HG02938 (cell line): Measurements from ENCODE around the gene ACP1.

Experiments
- ATAC-seq: cut with Tn5 transposase; IDR thresholded peaks from one replicate; pipeline ENCODE4 v1.9.1; 2021; ENCODE audit warnings: mild to moderate bottlenecking, moderate library complexity; ENCODE audit not compliant: unreplicated experiment

ACP1 gene

DNA sequence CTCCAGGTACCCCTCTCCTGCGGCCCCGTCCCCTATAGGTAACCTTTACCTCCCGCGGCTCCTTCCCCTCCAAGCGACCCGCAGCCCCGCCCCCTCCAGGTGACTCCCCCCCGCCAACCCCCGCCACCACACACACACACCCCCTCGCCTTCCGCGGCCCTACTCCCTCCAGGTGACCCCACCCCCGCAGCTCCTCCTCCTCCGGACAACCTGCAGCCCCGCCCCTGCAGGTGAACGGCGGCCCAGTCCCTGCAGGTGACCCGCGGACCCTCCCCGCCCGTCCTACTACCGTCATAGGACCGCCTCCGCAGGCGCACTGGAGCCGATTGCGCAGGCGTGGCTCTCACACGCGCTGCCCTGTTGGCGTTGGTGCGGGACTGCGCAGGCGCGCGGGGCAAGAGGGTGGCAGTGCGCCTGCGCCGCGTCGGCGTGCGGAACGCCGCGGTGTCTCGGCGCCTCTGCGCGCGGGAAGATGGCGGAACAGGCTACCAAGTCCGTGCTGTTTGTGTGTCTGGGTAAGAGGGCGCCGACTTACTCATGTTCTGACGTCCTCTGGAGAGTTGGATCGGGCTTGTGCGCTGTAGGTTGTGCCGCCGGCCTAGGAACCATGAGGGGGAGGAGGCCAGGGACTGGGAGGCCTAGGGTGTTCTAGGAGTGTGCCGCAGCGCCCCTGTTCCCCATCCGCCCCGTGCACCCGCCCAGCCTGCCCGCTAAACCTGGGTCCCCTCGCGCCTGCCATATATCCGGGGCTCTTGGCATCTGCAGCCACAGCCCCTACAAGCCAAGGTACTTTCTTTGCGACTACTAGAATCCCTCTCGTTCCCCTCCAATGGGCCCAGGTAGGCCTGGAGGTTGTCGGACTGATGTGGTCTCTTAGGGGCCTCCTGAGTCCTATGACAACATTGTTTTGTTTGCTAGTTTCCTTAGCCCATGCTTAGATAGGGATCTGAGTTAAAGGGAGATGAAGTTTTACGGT, at the start of gene ACP1:
TSS of gene ACP1 (plus strand) at position 455 of the 976 bp plus-strand sequence. CDS start at position 473, 18 bp downstream.
- ATAC-seq, result peak; percentile 84

DNA sequence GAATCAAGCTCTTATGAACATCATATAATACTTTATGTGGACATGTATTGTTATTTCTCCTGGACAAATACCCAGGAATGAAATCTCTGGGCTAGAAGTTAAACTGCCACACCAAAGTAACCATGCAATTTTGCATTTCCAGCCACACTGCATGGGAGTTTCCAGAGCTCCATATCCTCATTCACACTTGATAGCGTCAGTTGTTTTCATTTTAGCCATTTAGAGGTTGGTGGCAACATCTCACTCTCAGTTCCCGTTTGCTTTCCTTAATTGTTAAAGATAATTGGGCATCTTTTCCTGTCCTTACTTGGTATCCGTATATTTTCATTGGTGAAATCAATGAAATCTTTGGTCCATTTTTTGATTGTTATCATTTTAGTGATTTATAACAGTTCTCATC, 48.7 kb upstream of the ACP1 start:
- no peak for ATAC-seq

DNA sequence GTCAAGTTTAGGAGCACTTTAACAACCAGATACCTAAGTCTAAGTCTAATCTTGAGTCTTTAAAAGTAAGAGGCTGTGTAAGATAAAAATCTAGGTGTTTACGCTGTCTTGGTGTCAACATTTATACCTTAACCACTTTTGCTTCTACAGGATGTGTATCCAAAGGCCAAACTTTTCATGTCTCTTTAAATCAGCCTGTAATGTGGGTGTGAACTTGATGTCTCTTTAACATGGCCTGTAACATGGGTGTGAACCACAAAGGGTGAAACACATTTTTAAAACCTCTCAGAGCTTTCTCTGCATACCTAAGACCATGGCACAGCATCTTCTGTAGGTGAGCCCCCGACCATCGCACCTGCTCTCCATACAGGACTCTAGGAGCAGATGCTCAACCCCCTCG, 41.3 kb upstream of the ACP1 start:
- no peak for ATAC-seq

DNA sequence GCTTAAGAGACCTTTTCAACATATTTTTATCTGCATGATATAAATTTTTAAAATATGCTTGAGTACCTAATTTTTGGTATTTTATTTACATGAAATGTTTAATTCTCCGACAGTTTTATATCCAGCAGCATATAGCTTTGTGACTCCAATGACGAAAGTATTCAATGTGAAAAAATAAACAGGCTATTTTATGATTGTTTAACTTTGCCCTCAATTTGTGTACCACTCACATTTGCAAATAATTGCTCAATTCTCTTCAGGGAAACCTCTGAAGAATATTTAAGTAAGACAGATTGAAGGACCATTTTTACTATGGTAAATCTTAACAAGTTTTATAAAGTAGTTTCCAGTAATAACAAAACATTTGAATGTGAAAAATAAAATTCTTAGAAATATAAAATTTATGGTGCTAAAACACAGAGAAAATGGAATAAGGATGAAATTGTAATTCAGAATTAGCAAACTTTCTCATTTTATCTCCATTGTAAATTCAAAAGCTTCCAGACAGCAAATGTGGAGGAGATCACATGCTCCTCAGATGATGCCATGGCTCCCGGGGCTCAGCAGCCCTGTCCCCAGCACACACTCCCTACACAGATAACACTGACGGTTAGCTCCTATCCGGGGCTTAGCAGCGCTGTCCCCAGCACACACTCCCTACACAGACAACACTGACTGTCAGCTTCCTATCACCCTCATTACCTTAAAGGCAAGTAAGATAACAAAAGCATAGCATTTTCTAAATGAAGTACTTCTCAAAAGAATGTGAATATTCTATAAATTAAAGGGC, 40.6 kb upstream of the ACP1 start:
- no peak for ATAC-seq

DNA sequence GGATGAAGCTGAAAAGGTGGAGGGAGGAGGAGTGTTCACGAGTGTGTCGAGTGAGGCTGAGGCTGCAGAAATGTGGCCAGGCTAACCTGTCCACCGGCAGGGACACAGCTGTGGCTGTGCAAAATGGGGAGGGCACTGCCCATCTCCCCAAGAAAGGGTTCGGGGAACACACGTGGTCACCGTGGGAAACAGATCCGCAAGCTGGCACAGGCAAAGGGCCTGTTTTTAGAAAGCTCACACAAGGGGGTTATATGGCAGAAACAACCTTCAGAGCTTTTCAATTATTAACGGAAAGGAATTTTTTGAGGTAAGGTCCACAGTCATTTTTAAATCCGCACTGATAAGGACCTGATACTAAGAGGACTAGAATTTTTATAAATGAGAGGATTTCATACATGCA, 36.6 kb upstream of the ACP1 start:
- no peak for ATAC-seq

DNA sequence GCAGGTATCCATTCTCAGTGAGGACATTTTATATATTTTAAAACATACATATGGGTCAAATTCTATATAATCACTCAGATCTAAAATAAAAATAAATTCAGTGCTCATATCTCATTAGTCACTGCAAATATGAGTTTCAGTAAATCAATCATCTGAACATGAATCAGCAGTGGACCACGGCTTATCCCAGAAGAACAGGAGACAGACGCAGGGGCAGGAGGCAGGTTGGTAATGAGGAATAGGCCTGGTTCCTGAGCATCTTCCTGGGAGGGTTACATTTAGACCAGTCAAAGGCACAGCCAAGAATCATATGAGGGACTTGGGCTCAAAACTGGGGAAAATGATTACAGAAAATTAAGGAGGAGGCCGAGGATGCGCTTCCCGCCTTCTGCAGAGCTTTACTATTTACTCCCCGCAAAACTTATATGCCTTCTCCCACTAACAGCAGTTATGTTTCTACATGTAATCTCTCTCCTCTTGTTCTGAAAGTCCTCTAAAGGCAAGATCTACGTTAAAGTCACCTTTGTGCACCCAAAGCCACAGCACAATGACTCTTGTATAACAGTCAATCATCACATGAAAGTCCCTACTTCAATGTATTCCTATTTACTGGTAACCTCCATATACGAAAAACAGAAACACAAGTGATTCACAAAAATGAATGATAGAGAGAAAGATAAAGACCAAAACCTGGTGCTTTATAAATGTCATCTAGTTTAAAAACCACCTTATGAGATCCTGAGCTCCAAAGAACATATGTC, 36.0 kb upstream of the ACP1 start:
- no peak for ATAC-seq

DNA sequence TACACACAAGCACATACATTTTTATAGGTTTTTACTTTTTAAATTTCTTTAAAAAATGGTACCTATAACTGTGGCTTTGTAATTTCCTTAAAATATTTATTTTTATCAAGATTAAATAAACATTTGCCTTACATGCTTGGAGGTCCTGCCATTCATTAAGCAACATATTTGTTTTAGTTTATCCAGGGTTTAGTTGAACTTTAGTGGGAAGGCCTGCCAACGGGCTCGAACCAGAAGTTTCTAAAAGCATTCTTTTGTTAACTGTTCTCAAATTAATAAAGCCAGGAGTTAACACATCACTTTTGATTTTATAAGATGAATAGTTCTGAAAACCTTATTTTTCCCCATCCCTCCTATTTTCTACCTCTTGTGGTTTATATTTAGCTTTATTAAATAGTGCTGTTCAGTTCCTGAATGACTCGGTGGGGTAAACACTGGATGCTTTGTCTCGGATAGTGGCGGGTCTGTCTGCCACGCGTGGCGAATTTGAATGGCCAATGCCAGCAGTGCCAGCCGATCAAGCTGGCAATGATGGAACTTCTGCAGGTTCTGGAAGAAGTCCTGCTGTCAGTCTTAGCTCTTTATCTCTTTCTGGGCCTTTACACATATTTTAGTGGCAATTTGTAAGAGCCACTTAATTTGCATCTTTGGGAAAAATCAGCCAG, 33.1 kb upstream of the ACP1 start:
- ATAC-seq, result no peak

DNA sequence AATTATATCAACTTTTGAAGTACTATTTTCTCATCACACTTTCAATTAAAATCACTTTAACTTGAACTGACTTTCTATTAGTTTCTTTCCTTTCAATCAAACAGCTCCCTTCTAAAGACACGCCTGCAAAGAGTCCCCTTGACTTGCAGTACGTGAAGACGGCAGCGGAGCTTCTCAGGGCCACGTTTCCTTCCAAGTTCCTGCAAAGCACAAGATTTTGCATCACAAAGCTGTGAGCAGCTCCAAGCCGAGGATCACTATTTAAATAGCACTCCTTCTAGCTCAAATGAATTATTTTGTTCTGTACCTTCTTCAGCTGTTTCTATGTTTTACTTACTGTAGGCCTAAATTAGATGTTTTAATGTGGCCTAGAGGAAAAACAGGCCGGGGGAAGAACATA, 31.7 kb upstream of the ACP1 start:
- no peak for ATAC-seq

DNA sequence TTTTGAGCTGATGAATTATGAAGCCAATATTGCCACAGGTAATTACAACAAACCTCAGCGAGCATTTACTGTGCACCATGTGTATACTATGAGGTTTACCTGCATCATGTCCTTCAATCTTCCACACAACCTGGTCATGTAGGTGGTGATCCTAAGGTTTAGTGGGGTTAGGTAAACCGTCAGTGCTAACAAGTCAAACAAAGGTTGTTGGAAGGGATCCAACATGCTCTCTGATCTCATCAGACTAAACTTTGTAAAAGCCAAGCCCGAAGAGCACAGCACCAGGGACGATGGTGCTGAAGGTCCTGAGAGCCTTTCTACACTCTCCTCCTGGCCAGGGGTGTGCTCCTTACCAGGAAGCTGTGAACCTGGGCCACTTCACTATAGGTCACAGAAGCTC, 30.3 kb upstream of the ACP1 start:
- ATAC-seq, result no peak

DNA sequence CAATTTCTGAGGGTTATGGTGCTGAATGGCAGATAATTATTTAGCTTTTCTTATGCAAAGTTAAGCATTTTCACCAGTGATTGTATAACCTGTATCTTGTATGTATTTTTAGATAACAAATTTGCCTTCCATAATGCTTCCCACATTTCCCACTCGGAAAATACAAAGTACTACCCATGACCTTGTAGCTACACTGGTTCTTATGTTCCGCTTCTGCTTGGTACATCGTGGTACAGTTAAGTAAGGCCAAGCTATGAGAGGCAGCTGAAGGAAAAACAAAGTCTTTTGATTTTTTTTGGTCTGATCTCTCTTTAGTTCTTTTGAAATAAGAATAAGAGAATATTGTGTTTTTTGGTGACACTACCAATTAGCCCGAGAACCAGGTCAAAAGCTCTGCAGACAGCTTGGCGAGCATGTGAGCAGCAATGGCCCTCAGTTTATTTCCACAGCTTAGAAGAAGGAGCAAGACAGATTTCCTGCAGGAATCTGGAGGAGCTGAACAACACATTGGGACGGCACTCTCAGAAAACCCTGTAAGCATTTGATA, 27.7 kb upstream of the ACP1 start:
- no peak for ATAC-seq

DNA sequence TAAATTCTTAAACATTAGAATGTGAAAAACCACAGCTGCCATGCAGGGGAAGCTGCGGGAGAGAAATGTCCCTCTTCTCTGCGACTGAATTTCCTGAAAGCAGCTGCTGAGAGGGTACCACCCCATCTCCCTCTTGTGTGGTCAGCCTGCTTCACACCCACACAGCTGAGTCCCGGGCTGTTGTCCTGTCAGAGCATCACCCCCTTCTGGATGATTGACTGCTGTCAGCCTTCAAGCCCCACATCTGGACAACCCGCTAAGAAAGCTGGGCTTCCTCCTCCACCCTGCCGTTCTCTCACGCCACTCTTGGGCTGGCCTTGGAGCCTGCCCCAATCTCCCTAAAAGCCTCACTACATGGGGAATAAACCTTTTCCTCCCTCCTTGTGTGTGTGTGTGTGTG, 26.9 kb upstream of the ACP1 start:
- no peak for ATAC-seq

DNA sequence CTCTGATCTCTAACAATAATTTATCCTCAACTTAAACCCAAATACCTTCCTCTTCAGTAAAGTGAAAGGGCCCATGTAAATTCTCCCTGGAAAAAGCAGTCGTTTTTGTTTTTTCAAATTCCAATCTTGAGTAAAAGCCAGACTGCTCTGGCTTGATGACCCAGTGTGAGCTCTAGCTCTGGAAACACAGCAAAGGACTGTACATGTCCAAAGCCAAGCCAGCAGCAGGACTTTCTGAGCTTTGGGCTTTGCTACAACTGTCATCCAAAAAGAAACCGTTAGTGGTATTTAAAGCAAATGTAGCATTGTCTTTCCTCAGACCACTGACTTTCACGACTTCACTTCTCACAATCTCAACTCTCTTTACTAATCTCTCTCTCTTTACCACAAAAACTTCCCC, 26.3 kb upstream of the ACP1 start:
- ATAC-seq, result no peak

DNA sequence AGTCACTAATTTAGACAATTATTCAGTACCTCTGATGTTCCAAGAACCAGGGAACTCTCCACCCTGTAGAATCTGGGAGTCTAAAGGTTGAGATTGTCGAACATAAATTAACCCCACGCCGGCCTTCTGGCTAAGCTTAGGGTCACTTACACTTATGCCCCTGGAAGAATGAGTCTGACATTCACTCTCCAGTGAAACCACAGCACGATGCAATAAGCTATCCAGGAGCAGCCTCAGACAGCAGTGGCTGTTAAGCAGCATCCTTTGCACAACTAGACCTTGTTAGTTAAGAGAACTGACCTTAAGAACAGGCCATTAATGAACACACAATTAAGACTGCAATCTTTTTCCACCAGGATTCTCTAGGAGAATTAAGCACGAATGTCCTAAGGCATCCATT, 25.9 kb upstream of the ACP1 start:
- ATAC-seq, result no peak

DNA sequence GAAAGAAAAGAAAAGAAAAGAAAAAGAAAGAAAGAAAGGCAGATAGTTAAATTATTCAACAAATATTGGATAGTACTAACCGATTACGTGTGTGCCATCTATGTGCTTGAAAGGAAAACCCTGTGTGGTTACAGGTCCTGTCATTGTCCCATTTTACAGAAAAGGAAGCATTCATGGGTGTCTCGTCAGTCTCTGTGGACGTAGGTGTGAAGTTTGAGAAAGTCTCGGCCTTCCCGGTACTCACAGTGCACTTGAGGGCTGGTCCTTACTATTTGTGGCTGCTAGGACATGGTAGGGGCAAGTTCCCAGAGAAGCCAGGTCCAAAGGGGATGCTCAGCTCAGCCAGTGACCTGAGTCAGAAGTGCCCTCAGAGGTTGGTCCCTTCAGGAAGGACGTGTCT, 20.2 kb upstream of the ACP1 start:
- ATAC-seq, result no peak

DNA sequence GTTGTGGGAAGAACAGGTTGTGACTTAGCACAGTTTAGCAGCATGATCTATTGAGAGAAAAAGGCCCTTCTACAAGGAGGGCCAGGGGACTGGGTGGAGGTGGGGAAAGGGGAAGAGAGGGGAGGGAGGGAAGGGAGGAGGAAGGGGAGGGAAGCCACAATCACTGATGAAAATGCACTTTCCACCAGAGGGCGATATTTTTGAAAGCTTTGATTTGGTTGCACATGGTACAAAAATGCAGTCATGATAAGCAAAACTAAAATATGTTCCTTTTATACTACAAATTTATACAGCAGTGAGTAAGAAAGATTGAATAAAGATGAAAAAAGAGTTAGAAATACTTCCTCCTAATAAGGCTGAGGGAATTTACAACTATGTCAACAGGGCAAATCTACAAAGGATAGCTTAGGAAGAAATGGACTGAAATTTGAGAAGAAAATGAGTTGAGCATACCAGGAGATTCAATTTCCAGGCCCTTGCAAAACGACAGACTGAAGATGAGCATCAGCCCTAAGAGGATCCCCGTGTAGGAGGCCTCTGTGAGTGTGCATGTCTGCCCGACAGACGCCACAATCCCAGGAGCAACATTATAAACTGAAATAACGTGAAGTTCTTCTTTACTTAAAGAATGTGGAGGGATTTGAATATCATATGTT, 18.1 kb upstream of the ACP1 start:
- ATAC-seq, result peak; percentile 61

DNA sequence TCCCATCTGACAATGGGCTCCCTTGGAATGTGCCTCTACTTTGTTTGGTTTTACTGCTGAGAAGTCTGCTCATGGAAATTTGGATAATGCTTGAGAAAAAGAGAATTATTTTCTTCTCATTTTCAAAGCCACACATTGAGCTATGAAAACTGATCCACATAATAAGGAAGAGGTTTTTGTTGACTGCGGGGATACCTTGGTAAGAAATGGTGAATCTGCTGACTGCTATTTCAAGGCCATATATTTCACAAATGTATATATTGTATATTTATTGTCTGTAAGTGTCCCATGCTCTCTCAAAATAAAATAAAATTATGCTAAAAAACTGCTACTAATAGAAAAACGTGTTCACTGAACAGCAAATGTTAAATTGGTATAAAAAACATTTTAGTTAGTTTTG, 16.0 kb upstream of the ACP1 start:
- ATAC-seq, result no peak

DNA sequence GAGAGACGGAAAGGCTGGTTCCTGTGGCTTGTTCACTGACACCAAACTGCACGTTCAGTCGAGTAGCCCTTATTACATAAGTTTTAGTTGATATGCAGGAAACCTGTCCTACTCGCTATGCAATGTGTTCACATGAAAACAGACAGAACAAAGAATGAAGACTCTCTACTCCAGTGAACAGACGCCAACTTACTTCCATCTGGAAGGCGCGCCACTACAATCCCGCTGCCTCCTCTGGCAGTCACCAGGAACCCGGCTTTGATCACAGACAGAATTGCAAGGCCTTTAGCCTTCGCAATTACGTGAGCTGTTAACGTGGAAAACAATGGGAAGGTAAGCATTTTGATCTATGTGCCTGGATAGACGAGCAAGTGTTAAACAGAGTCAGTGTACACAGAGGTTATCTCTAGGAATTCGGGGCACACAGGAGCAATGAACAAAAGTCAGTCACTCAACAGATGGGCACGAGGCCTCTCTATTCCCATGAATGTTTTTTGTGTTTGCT, 15.2 kb upstream of the ACP1 start:
- ATAC-seq, result no peak

DNA sequence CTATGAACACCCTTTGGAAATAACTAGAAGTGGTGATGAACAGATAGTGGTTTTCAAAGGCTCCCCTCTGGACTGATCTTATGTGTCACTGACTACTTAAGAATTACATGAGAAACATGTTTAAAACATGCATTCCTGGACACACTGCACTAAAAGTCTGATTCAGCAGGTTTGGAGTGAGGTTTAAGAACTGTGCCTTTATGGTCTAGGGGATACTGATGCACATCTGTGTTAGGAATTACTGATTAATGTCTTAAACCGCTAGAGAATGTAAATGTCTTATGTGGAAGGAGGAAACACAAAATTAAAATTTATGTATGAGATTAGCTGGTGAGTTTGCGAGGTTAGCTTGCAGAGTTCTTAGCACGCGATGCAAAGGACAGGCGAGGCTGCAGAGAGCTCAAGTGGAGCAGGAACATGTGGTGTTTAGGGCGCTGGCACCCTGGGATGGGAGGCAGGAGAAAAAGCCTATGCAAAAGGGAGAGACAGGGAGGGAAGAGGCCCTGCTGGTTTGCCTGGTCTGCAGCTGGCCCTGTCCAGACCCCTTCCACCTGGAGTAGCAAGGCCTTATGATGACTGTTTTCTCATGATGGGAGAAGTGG, 12.6 kb upstream of the ACP1 start:
- ATAC-seq, result no peak

DNA sequence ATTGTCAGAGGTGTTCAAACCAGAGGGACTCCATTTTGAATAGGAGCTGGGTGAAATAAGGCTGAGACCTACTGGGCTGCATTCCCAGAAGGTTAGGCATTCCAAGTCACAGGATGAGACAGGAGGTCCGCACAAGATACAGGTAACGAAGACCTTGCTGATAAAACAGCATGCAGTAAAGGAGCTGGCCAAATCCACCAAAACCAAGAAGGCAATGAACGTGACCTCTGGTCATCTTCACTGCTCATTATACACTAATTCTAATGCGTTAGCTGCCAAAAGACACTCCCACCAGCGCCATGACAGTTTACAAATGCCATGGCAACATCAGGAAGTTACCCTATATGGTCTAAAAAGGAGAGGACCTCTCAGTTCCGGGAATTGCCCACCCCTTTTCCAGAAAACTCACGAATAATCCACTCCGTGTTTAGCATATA, 11.5 kb upstream of the ACP1 start:
- no peak for ATAC-seq
